ENCODE measurements around the gene NOTCH3.

Gene NOTCH3

GRCh38 chr19:15181394-15181793, 19.4 kb downstream of the NOTCH3 start:
- DNase-seq (ENCODE audit: low spot score): peak; percentile 67
- Histone ChIP-seq H3K27me3 (ENCODE audit: insufficient read depth, poor library complexity, severe bottlenecking) (no peaks in the 10 kb centered on the region), H3K9me3 (ENCODE audit: severe bottlenecking) (no peaks in the 10 kb centered on the region), H3K4me1 (ENCODE audit: insufficient read depth, poor library complexity, severe bottlenecking) (no peaks in the 10 kb centered on the region), H3K36me3 (ENCODE audit: low read depth) (no peaks in the 10 kb centered on the region), H3K4me3 (ENCODE audit: severe bottlenecking) (no peak overlapping the region), H3K27ac (ENCODE audit: poor library complexity, severe bottlenecking) (no peak overlapping the region)
- no peak for TF ChIP-seq CTCF (IDR thresholded peaks at IDR 0.05; ENCODE audit: poor library complexity, severe bottlenecking)
- no peak for ATAC-seq (ENCODE audit: low read depth)

- no peaks in the 10 kb centered on the region for H3K36me3 ChIP-seq (ENCODE audit: low read depth)
- no peak for DNase-seq (ENCODE audit: low spot score)
- peak overlapping the region; percentile 30 for H3K4me3 ChIP-seq (ENCODE audit: severe bottlenecking)
- no peaks in the 10 kb centered on the region for H3K27me3 ChIP-seq (ENCODE audit: insufficient read depth, poor library complexity, severe bottlenecking)
- no peaks in the 10 kb centered on the region for H3K4me1 ChIP-seq (ENCODE audit: insufficient read depth, poor library complexity, severe bottlenecking)
- peak; percentile 73 for ATAC-seq (ENCODE audit: low read depth)
- no peak for TF ChIP-seq CTCF (IDR thresholded peaks at IDR 0.05; ENCODE audit: poor library complexity, severe bottlenecking)
- H3K27ac ChIP-seq (ENCODE audit: poor library complexity, severe bottlenecking): no peak overlapping the region
- no peaks in the 10 kb centered on the region for H3K9me3 ChIP-seq (ENCODE audit: severe bottlenecking)
These were observed 20.1 kb downstream of the NOTCH3 start for GRCh38 chr19:15180451-15181390.

- H3K27me3 ChIP-seq (ENCODE audit: insufficient read depth, poor library complexity, severe bottlenecking): no peaks in the 10 kb centered on the region
- no peaks in the 10 kb centered on the region for H3K9me3 ChIP-seq (ENCODE audit: severe bottlenecking)
- no peak overlapping the region for H3K27ac ChIP-seq (ENCODE audit: poor library complexity, severe bottlenecking)
- H3K4me3 ChIP-seq (ENCODE audit: severe bottlenecking): no peak overlapping the region
- DNase-seq (ENCODE audit: low spot score): peak; percentile 66
- no peaks in the 10 kb centered on the region for H3K4me1 ChIP-seq (ENCODE audit: insufficient read depth, poor library complexity, severe bottlenecking)
- ATAC-seq (ENCODE audit: low read depth): no peak
- H3K36me3 ChIP-seq (ENCODE audit: low read depth): no peaks in the 10 kb centered on the region
- no peak for TF ChIP-seq CTCF (IDR thresholded peaks at IDR 0.05; ENCODE audit: poor library complexity, severe bottlenecking)
These were observed 22.0 kb downstream of the NOTCH3 start for GRCh38 chr19:15178629-15179308.

GRCh38 chr19:15177269-15178116, 23.3 kb downstream of the NOTCH3 start:
- no peaks in the 10 kb centered on the region for H3K27me3 ChIP-seq (ENCODE audit: insufficient read depth, poor library complexity, severe bottlenecking)
- no peaks in the 10 kb centered on the region for H3K36me3 ChIP-seq (ENCODE audit: low read depth)
- H3K4me3 ChIP-seq (ENCODE audit: severe bottlenecking): peak overlapping the region; percentile 21
- DNase-seq (ENCODE audit: low spot score) (peak; percentile 74), ATAC-seq (ENCODE audit: low read depth) (peak; percentile 69)
- TF ChIP-seq CTCF (IDR thresholded peaks at IDR 0.05; ENCODE audit: poor library complexity, severe bottlenecking): peak; percentile 93
- H3K9me3 ChIP-seq (ENCODE audit: severe bottlenecking): no peaks in the 10 kb centered on the region
- no peak overlapping the region for H3K27ac ChIP-seq (ENCODE audit: poor library complexity, severe bottlenecking)
- no peaks in the 10 kb centered on the region for H3K4me1 ChIP-seq (ENCODE audit: insufficient read depth, poor library complexity, severe bottlenecking)
